Fibroblast of skin of scalp (primary cell): ENCODE data around the gene FAM156B. TPM values are rescaled to one million over a fixed set of nuclear protein-coding genes. Genes with fewer than 3 reads are reported as not detected.
"Not testable (repeated sequence)": the region's sequence is repeated elsewhere in the genome, so short reads cannot be mapped to it uniquely, and the experiment has no call there.

Source experiments
- DNase-seq: peaks from one replicate; pipeline ENCODE4 v3.0.0-alpha.2; 2013
- polyA plus RNA-seq, 2 experiments: library from polyadenylated mRNA; unstranded; fragments of 120-200 nt; gene quantifications; one replicate each; pipeline ENCODE4 v1.2.1, GENCODE V29; 2013; ENCODE audit not compliant: insufficient read length in 2 of 2

The FAM156B gene
- 22.4 TPM for polyA plus RNA-seq (2013, experiment 1 of 2; ENCODE audit: insufficient read length)
- polyA plus RNA-seq (2013, experiment 2 of 2; ENCODE audit: insufficient read length): 20.6 TPM

GRCh38 chrX:52896855-52897709 is at the start of gene FAM156B:
Gene FAM156B, plus strand, starts transcription at chrX:52897330. Its CDS starts 9,896 bp downstream, at chrX:52907226.
- DNase-seq: not testable (repeated sequence)

- peak; percentile 53 for DNase-seq
Observed at GRCh38 chrX:52852110-52852860, 44.8 kb upstream of the FAM156B start.

DNA sequence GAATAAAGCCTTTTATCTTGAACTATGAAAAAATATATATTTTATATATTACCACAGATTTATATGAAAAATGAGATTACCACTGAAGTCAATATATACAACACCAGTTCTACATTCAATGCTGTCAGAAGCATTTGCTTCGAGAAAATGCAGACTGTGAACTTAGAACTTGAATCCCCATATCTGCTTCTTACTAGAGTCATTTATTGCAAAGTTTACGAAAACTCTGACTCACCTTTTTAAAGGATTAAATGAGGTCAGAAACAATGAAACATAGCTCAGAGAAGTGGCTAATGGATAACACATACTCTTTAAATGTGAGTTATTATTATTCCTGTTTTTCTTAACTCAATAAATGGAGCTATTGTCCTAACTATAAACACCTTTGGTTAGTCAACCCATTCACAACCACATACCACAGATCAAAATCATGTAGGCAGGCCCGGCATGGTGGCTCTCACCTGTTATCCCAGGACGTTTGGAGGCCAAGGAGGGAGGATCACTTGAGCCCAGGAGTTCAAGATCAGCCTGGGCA is 40.1 kb upstream of the FAM156B start:
- DNase-seq: not testable (repeated sequence)

DNA sequence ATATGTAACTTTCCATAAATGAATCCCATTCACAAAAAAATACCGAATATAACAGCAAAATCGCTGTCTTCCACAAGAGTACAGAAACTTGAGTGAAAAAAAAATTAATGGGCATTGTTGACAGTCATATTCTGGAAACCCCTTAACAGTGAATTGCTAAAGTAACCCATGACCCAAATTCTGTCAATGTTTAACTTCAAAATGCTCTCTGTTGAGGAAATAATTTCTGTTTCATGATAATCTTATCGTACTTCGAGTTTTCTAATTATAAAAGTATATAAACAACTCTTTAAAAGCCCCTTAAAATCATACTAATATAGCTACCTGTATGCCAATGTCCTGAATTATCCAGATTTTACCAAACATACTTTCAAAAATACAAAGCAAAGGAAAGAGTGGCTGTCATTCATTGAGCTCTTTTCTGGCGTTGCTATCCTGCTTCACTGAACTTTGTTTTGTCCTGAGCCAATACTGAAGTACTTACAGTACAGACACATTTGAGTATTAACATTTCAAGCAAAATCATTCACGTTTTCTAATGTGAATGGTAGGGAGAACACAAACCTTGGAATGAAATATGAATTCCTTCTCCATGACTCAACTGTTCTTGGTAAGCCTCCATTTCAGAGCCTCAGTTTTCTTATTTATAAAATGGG is 31.7 kb upstream of the FAM156B start:
- DNase-seq: no peak

DNA sequence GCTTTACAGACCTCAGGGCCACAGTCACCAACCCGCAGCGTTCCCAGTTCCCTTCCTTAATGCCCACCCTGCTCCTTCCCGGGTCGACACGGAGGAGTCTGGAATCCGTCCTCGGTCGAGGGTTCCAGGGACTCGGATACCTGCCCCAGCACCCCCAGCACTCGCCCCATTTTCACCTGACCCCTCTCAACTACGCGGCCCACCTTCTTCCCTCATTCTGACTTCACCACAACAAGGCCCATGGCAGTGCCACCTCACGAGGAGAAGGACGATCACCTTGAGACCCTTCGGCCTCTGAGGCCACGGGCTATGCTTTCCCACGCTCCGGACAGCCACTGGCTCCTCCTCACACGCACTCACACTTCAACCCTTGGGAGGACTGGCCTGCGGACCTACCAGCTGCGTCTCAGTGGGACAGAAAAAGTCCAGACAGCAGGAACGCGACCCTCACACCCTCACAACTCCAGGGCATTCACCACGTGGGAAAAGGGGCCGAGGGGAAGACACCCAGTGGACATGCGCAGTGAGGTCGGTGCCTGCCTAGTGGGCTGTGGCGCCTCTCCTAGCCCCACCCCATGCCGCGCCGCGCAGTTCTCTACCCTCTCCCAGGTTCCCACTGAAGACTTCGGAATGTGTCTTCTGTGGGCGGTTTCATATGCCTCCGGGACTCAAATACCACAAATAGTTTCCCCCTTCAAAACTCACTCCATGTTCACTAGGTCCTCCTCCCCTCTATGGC is 29.4 kb upstream of the FAM156B start, which contains the start of gene XAGE3:
Gene XAGE3 (minus strand): TSS at position 474 of the 739 bp plus-strand sequence. CDS start 950 bp downstream, outside the sequence.
- DNase-seq: no peak

GRCh38 chrX:52870046-52870445 is 27.1 kb upstream of the FAM156B start:
- DNase-seq: no peak

GRCh38 chrX:52873825-52874224 is 23.3 kb upstream of the FAM156B start:
- not testable (repeated sequence) for DNase-seq

DNA sequence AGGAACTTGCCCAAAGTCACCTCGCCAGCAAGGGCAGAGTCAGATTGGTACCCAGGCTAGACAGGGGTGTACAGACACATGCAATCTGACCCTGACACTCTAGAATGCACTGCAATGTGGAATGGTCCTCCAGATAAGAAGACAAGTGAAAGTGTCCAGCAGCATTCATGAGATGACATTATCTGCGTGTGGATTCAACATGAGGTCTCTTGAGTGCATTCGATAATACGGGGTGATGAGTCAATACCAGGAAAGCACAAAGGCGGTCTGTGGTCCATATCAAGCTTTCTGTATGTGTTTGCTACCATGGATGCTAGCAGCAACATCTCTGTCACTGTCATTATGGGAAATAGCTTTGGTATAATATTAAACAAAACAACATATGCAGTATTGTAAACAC is 22.5 kb upstream of the FAM156B start:
- no peak for DNase-seq

DNA sequence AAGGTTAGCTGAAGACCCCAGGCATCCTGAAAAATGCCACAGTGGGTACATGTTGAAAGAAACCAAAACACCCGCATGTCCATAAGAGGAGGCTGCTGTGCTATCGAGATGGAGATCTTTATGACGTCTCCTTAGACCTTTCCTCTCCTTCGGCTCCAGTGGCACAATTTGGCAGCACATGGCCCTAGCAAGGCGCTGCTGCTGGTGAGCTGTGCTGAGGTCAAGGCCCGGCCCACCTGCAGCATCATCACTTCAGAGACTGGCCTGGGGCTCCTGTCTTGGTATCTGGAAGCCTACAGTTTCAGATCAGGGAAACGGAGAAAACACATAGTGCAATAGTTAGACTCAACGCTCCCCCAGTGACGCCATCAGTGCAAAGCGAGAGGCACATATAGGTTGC is 21.7 kb upstream of the FAM156B start:
- DNase-seq: not testable (repeated sequence)

DNA sequence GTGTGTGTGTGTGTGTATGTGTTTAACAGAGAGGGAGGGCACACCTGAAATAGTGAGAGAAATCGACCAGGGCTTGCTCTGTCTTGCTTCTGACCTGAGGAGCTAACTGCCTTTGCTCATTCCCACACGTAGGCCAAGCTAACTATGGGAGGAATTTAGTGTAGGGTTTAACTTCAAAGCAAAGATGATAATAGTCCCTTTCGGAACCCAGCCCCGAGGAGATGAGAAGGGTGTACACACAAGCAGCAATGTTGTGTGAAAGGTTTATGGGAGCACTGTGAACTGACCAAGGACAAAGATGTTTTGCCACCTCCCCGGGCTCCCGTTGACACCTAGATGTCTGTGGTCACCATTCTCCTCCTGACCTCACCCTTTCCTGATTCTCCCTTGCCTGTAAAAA is 20.7 kb upstream of the FAM156B start:
- not testable (repeated sequence) for DNase-seq

DNA sequence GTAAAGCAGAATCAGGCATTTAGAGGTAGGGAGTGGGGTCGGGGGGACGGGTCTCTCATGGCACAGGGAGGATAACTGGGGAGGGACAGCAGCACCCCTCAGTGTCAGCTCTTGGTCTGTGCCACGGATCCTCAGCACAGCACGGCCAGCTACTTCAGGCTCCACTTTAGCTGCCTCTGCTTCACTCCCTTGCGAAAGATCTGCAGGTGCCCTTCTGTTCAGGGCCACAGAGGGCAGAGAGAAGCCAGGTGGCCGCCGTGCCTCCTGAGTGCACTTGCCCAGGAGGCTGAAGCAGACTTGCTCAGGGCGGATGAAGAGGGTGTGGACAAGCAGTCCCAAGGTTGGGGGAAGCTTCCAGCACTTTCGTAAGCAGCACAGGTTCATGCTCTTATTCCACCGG is 9.7 kb upstream of the FAM156B start:
- DNase-seq: not testable (repeated sequence)

DNA sequence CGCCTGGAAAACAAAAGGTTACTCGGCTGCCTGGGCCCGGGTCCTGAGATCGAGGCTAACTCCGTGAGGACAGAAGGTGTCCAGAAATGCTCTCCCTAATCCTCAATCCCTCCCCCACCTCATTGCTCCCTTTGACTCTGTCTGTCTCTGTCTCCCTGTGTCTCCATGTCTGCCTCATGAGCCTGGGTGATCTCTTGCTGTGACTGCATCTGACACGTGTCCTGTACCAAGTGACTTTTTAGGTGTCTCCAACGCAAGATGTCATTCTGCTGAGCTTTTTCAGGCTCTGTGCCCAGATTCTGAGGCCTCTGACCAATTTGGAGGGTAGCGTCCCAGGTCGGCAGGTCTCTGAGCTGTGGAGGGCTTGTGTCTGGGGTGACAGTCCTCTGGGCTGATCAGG is 9.0 kb upstream of the FAM156B start:
- DNase-seq: not testable (repeated sequence)

GRCh38 chrX:52896438-52896837 is 692 bp upstream of the FAM156B start:
- not testable (repeated sequence) for DNase-seq

GRCh38 chrX:52905531-52905930 is 8.4 kb downstream of the FAM156B start:
- DNase-seq: not testable (repeated sequence)

DNA sequence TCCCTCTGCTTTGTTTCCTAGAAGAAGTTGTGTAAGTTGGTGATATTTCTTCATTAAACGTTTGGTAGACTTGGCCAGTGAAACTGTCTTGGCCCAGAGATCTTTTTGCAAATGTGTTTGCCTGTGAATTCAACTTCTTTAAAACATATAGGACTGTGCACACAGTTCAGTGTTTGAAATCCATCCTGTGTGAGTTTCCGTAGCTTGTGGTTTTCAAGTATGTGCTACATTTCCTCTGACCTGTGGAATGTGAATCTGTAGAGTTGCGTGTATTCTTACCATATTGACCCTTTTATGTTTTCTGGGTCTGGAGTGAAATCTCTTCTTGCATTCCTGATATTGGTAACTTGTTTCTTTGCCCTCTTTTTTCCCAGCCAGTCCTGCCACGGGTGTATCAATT is 8.9 kb downstream of the FAM156B start:
- DNase-seq: not testable (repeated sequence)

DNA sequence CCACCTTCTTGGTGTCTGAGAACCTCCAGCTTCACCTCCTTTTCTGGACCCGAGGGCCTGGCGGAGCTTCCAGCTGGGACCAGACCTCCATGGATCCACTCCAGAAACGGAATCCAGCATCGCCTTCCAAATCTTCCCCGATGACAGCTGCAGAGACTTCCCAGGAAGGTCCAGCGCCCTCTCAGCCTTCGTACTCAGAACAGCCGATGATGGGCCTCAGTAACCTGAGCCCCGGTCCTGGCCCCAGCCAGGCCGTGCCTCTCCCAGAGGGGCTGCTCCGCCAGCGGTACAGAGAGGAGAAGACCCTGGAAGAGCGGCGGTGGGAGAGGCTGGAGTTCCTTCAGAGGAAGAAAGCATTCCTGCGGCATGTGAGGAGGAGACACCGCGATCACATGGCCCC is 10.0 kb downstream of the FAM156B start:
- DNase-seq: not testable (repeated sequence)

DNA sequence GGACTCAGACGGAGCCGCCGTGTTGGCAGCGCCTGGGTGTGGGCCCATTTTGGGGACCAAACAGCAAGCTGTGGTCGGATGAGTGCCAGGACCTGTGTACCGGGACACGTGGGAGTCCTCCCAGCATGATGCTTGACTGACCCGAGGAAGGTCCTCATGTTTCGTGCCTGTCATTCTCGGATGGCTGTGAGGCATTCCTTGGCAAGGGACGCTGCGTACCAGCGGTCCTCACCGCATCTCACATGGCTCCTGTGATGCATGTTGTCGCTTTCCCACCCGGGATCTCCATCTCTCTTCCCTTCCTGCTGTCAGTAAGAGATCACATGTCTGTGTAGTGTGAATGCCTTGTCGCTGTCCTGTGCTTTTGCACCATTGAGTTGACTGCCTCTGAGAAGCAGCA is 10.8 kb downstream of the FAM156B start:
- DNase-seq: not testable (repeated sequence)

DNA sequence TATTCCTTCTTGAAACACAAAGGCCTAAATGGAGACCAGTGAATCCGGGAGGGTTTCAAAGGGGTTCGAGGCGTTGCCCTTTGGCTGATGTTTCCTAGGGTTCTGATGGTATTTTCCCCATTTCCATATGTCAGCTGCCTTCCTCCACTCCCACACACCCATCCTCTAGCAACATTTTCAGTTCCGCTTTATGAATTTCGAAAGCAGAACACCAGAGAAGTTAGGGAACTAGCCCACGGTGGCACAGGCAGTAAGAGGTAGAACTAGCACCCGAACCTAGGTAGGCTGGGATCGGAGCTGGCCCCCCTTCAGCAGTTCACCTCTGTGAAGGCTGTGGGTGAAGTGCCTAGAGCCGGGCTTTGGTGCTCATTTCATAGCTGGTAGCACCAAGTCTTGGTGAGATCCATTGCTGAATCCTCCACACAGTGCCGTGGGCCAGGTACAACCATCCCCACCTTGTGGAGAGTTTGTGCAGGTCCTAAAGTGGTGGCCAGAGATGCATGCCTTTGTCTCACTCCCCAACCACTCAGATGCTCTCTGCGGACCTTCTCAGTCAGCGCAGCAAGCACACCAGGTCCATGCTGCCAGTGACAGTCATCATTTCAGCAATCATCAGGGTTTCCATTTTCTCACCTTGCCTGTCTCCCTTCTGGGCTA is 12.3 kb downstream of the FAM156B start:
- not testable (repeated sequence) for DNase-seq

- not testable (repeated sequence) for DNase-seq
Observed at GRCh38 chrX:52913681-52914080, 16.6 kb downstream of the FAM156B start.

GRCh38 chrX:52914704-52915103 is 17.6 kb downstream of the FAM156B start:
- DNase-seq: not testable (repeated sequence)

- peak; percentile 59 for DNase-seq
Observed at GRCh38 chrX:52923781-52924241, 26.7 kb downstream of the FAM156B start.
